ENCODE results near the gene PIMREG.

GRCh38 chr17:6498356-6498755, 54.1 kb downstream of the PIMREG start:
- TF ChIP-seq POLR2AphosphoS5 (IDR thresholded peaks at IDR 0.05; ENCODE audit: low read depth, low read length) (no peak), POLR2A (IDR thresholded peaks at IDR 0.05; ENCODE audit: low read depth, low read length) (no peak), TAF1 (IDR thresholded peaks at IDR 0.05; ENCODE audit: low read depth, low read length) (no peak)

Data from GM12891 (cell line).